Heart left ventricle (tissue), 16 donors: ENCODE measurements around the gene TAB2. TPM values are rescaled to one million over a fixed set of nuclear protein-coding genes. Genes with fewer than 3 reads are reported as not detected.

ENCODE experiments used
- ATAC-seq, 4 donors: fragments of 200-7000 bp; cut with Tn5 transposase; one replicate each; pipeline ENCODE4 v1.9.1; 2020 to 2022; ENCODE audit warnings: moderate library complexity in 4 of 4, mild to moderate bottlenecking in 3 of 4, moderate number of reproducible peaks in 1 of 4
- DNase-seq, 5 donors: peaks; one replicate each; pipeline ENCODE4 v3.0.0-alpha.2; 2020
- H3K27ac ChIP-seq, 12 donors: fragments of 200-600 bp; sonication (generic) in 4 of 12; one replicate each; pipeline versions ENCODE4 v1.5.0 to v1.8.0; 2016 to 2022; ENCODE audit warnings: mild to moderate bottlenecking in 2 of 12
- H3K27me3 ChIP-seq, 9 donors: fragments of 200-600 bp; sonication (generic) in 2 of 9; one replicate each; pipeline versions ENCODE4 v1.5.1 to v1.8.0; 2016 to 2022; ENCODE audit warnings: mild to moderate bottlenecking in 3 of 9
- H3K36me3 ChIP-seq, 9 donors: fragments of 200-600 bp; sonication (generic) in 2 of 9; one replicate each; pipeline versions ENCODE4 v1.5.0 to v1.8.0; 2018 to 2022; ENCODE audit warnings: mild to moderate bottlenecking in 2 of 9
- H3K4me1 ChIP-seq, 12 donors: fragments of 200-600 bp; sonication (generic) in 4 of 12; one replicate each; pipeline versions ENCODE4 v1.5.0 to v1.8.0; 2016 to 2022; ENCODE audit warnings: mild to moderate bottlenecking in 3 of 12
- H3K4me3 ChIP-seq, 12 donors: fragments of 200-600 bp; sonication (generic) in 4 of 12; one replicate each; pipeline versions ENCODE4 v1.5.0 to v1.8.0; 2017 to 2022; ENCODE audit warnings: mild to moderate bottlenecking in 9 of 12, moderate library complexity in 4 of 12
- H3K9me3 ChIP-seq, 12 donors: fragments of 200-600 bp; sonication (generic) in 4 of 12; one replicate each; pipeline versions ENCODE4 v1.5.0 to v1.8.0; 2016 to 2022; ENCODE audit warnings: mild to moderate bottlenecking in 1 of 12
- CTCF ChIP-seq, 12 donors: fragments of 200-600 bp; sonication (generic) in 4 of 12; IDR thresholded peaks; one replicate each; pipeline versions ENCODE4 v1.5.0 to v1.8.0; 2018 to 2022; ENCODE audit warnings: antibody characterized with exemption in 12 of 12, mild to moderate bottlenecking in 5 of 12
- POLR2A ChIP-seq, 2 donors: fragments of 450-650 bp; IDR thresholded peaks; one replicate each; pipeline ENCODE4 v1.6.1; 2017; ENCODE audit warnings: antibody characterized with exemption in 2 of 2, mild to moderate bottlenecking in 2 of 2, moderate library complexity in 2 of 2
- WGBS, 4 donors: extraction: QIAGEN DNeasy Blood & Tissue Kit in 2 of 4; methylation state at CpG; one replicate each; pipeline versions ENCODE4 v1.1.5 to v1.1.7; 2013 to 2018; 5-methylcytosine and 5-hydroxymethylcytosine counted together
- intact Hi-C, 10 donors: fragments of 100-400 bp; cut with DNase I; formaldehyde crosslinking; loops; one replicate each; pipeline versions ENCODE4 v1.11.1 to v1.14.2; 2022
- polyA plus RNA-seq, 2 donors: library from polyadenylated mRNA; stranded (reverse); fragments of 200-250 nt; gene quantifications; one replicate each; pipeline ENCODE4 v1.2.3, GENCODE V29; 2013
- total RNA-seq, 9 donors: library from RNA; depleted of rRNA in 2 of 9; stranded (reverse); fragments of >200 nt in 2 of 9; fragmentation: NEBNext Ultra II Directional in 3 of 9; extraction: Animal tissue kit (Norgen Biotek cat#: 25700) in 3 of 9; gene quantifications; one replicate each; pipeline versions ENCODE4 v1.1.0 to v1.2.4, GENCODE V29; 2016 to 2023
- donor health status: ischemic (EF 13 %, LVEDD 7.1; RV severe dilation, severe dysfunction).
- donor health status: healthy with polysubstance abuse.
- donor health status: DM: no; HTN: yes; CAD: no.
- donor health status: DM: no; HTN: no; CAD: no.
- donor health status: ischemic (EF 25% LVEDD 6.9; RV normal size, moderate dysfunction).
- donor health status: ischemic (EF 25% LVEDD 5.7; RV mildly dilated, moderate dysfunction).
- donor health status: healthy.
- donor health status: DM: yes; HTN: yes; CAD: no.
- donor health status: ischemic (EF 35%, LVEDD 5.7; RV mildly dilated, moderate dysfunction).
- donor health status: nonischemic (EF 11% LVEDD 7.7; RV severe dilation, severe dysfunction).
- donor health status: DM: yes; HTN: yes; CAD: no.
- donor health status: PGD.
- donor health status: ischemic (EF 29% LVEDD 5.4; RV normal size, mild dysfunction).
- donor health status: nonischemic (EF 23%, LVEDD 6.1; RV moderate dilation, normal function).

Gene TAB2
- total and polyA plus RNA-seq, 11 donors = 19.1 to 95.5 (median 53.7) TPM

DNA sequence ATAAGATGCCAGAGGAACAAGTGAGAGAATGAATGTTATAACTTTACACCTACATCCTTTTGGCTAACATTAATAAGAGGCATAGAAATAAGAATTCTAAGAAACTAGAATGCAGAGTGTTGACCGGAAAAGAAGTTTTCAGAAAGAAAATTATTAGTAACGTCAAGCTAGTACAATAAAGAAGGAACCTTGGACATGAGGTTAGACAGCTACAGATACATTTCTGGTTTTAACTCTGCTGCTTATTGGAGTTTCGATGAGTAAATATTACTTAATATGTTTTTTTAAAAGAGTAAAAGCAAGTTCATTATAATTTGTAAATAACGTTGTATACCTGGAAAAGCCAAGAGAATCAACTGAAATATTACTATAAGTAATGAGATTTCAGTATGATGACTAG is 22.7 kb downstream of the TAB2 start:
- no peak overlapping the region for H3K27ac ChIP-seq
- H3K4me1 ChIP-seq = peaks cover 0 to 82% (median 56%) of the 10 kb centered on the region in 12 donors
- TF ChIP-seq CTCF (IDR thresholded peaks at IDR 0.05) = no peak
- no peak for TF ChIP-seq POLR2A (IDR thresholded peaks at IDR 0.05)
- 81 to 84% (median 84%) methylated on average over 4 of the region's 4 CpGs for whole genome bisulfite sequencing, 4 donors
- no peaks in the 10 kb centered on the region for H3K27me3 ChIP-seq
- no peak for DNase-seq
- H3K4me3 ChIP-seq = no peak overlapping the region
- ATAC-seq = no peak
- H3K9me3 ChIP-seq = no peaks in the 10 kb centered on the region
- intact Hi-C loops = no loop called here
- H3K36me3 ChIP-seq = peaks cover 0 to 6% (median 0%) of the 10 kb centered on the region in 9 donors

DNA sequence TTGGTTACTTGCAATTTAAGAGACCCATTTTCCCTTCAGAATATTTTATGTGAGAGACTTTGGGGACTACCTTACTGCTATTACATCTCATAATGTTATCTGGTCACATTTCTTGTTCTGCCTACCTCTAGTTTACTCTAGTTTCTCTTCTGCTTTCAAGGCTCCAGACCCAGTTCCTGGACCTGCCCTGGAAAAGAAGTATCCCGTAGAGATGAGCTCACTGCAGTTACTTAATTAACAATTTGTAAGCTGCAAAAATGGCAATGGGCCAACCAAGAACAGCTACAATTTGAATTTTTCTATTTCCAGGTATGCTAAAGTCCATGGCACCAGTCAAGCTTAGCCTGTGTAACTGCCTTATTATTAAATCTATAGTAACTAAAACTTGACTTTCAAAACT is 25.0 kb downstream of the TAB2 start:
- intact Hi-C loops = loop anchor here in 1 of 10 donors (2.0 kb wide), 1 partner anchor 24 kb away; no protein-coding TSS in a partner anchor
- WGBS, 4 donors = 47 to 68% (median 51%) methylated on average over 1 of the region's 1 CpG
- peaks cover 0 to 10% (median 0%) of the 10 kb centered on the region in 9 donors for H3K36me3 ChIP-seq

DNA sequence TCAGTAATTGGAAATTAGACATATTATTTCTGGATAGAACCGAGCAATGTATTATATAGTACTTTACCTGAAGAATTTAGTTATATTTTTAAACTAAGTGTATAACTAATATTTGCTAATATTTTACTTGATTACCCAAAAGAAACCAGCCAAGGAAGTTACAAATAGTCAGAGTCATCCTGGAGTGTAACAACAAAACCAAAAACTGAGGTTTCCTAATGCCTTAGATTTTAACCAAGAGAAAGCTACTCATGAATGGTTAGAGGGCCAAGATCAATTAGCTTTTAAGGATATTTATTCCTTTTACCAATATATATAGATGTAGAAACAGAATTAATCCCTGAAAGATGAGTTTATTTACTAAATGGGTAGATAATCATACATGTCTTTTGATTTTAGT is 26.0 kb downstream of the TAB2 start:
- H3K9me3 ChIP-seq = no peaks in the 10 kb centered on the region
- peaks cover 0 to 10% (median 0%) of the 10 kb centered on the region in 9 donors for H3K36me3 ChIP-seq
- H3K4me3 ChIP-seq = no peak overlapping the region
- intact Hi-C loops = loop anchor here in 1 of 10 donors (2.0 kb wide), 1 partner anchor 23 kb away; no protein-coding TSS in a partner anchor
- no peak overlapping the region for H3K27ac ChIP-seq
- no peak for TF ChIP-seq POLR2A (IDR thresholded peaks at IDR 0.05)
- no peak for TF ChIP-seq CTCF (IDR thresholded peaks at IDR 0.05)
- H3K27me3 ChIP-seq = no peaks in the 10 kb centered on the region
- peaks cover 0 to 57% (median 27%) of the 10 kb centered on the region in 12 donors for H3K4me1 ChIP-seq
- DNase-seq (no peak), ATAC-seq (no peak)
- 90 to 97% (median 95%) methylated on average over 1 of the region's 1 CpG for WGBS, 4 donors

More for the DNA sequence above, 25.0 kb downstream of the TAB2 start:
- Histone ChIP-seq H3K27me3 (no peaks in the 10 kb centered on the region), H3K9me3 (no peaks in the 10 kb centered on the region), H3K27ac (no peak overlapping the region), H3K4me3 (no peak overlapping the region), H3K4me1 (peaks cover 0 to 63% (median 36%) of the 10 kb centered on the region in 12 donors)
- no peak for TF ChIP-seq POLR2A (IDR thresholded peaks at IDR 0.05)
- TF ChIP-seq CTCF (IDR thresholded peaks at IDR 0.05) = no peak
- no peak for DNase-seq
- ATAC-seq = peak in 1 of 4 donors; percentile 11

DNA sequence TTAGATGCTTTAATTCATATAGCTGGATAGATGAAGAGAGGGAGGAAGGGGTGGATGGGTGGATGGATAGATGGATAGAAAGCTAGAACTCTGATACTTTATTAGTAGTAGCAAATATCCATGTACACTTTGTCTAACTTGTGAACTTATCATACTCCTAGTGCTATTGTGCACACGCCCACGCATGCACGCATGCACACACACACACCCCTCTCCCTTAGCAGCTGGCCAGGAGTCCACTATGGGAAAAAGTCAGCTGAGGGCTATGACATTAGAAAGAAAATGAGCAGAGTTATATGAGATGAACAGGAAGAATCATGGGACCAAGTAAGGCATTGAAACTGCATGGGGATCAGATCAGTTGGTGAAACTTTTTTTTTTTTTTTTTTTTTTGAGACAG is 28.6 kb downstream of the TAB2 start:
- TF ChIP-seq POLR2A (IDR thresholded peaks at IDR 0.05) (no peak), CTCF (IDR thresholded peaks at IDR 0.05) (no peak)
- no peak overlapping the region for H3K4me3 ChIP-seq
- peaks cover 0 to 43% (median 15%) of the 10 kb centered on the region in 12 donors for H3K4me1 ChIP-seq
- peaks cover 0 to 10% (median 0%) of the 10 kb centered on the region in 9 donors for H3K36me3 ChIP-seq
- H3K27ac ChIP-seq = no peak overlapping the region
- intact Hi-C loops = no loop called here
- 74 to 91% (median 86%) methylated on average over 3 of the region's 3 CpGs for WGBS, 4 donors
- no peaks in the 10 kb centered on the region for H3K27me3 ChIP-seq
- ATAC-seq = no peak
- no peaks in the 10 kb centered on the region for H3K9me3 ChIP-seq
- no peak for DNase-seq
